Femur (tissue), 1 donor: ENCODE results near the gene SLC20A1.
"Not testable (repeated sequence)": the region's sequence is repeated elsewhere in the genome, so short reads cannot be mapped to it uniquely, and the experiment has no call there.

Experiments
- DNase-seq: peaks from one replicate; pipeline ENCODE4 v3.0.0-alpha.2; 2017

SLC20A1 gene

GRCh38 chr2:112645310-112646101 lies at the start of gene SLC20A1:
Gene SLC20A1, plus strand, starts transcription at chr2:112645939. Its CDS starts 890 bp downstream, at chr2:112646829.
- peak; percentile 96 for DNase-seq

- no peak for DNase-seq
Measured at GRCh38 chr2:112597537-112598322, 48.0 kb upstream of the SLC20A1 start.

- DNase-seq: no peak
Measured at GRCh38 chr2:112600634-112601033, 45.1 kb upstream of the SLC20A1 start.

GRCh38 chr2:112601754-112602153 lies 44.0 kb upstream of the SLC20A1 start:
- DNase-seq: no peak

GRCh38 chr2:112602917-112603316 lies 42.8 kb upstream of the SLC20A1 start:
- DNase-seq: no peak

- no peak for DNase-seq
Measured at GRCh38 chr2:112603731-112604130, 42.0 kb upstream of the SLC20A1 start.

- no peak for DNase-seq
Measured at GRCh38 chr2:112604952-112605351, 40.8 kb upstream of the SLC20A1 start.

GRCh38 chr2:112605926-112606325 lies 39.8 kb upstream of the SLC20A1 start:
- DNase-seq: no peak

GRCh38 chr2:112606547-112606946 lies 39.2 kb upstream of the SLC20A1 start:
- no peak for DNase-seq

GRCh38 chr2:112607680-112608438 lies 37.9 kb upstream of the SLC20A1 start:
- no peak for DNase-seq

- not testable (repeated sequence) for DNase-seq
Measured at GRCh38 chr2:112609320-112609719, 36.4 kb upstream of the SLC20A1 start.

- DNase-seq: not testable (repeated sequence)
Measured at GRCh38 chr2:112612283-112612682, 33.5 kb upstream of the SLC20A1 start.

- DNase-seq: no peak
Measured at GRCh38 chr2:112614201-112614840, 31.4 kb upstream of the SLC20A1 start.

- DNase-seq: no peak
Measured at GRCh38 chr2:112615051-112615450, 30.7 kb upstream of the SLC20A1 start.

GRCh38 chr2:112615798-112616197 lies 29.9 kb upstream of the SLC20A1 start:
- not testable (repeated sequence) for DNase-seq

GRCh38 chr2:112618383-112618782 lies 27.4 kb upstream of the SLC20A1 start:
- no peak for DNase-seq

GRCh38 chr2:112621790-112622527 lies 23.8 kb upstream of the SLC20A1 start:
- DNase-seq: no peak

GRCh38 chr2:112622528-112622849 lies 23.2 kb upstream of the SLC20A1 start:
- DNase-seq: no peak

- no peak for DNase-seq
Measured at GRCh38 chr2:112623913-112624777, 21.6 kb upstream of the SLC20A1 start.

GRCh38 chr2:112625474-112626114 lies 20.1 kb upstream of the SLC20A1 start:
- no peak for DNase-seq
